ENCODE data around the gene SH3TC2.

Gene SH3TC2

GRCh38 chr5:149089796-149090195 lies 26.9 kb upstream of the SH3TC2 start:
- no peaks in the 10 kb centered on the region for H3K4me1 ChIP-seq (ENCODE audit: control insufficient read depth, insufficient read depth, low read length)
- CTCF ChIA-PET = interaction anchor here (0.9 kb wide), 1 partner anchor 25 kb away, joined by 3 read pairs; no protein-coding TSS in a partner anchor
- POLR2A ChIA-PET = no interaction called here
- H3K27ac ChIP-seq (ENCODE audit: extremely low read depth, low read depth, low read length) = no peak overlapping the region
- H3K36me3 ChIP-seq (ENCODE audit: control insufficient read depth in 2 of 2, insufficient read depth in 1 of 2, low read length in 2 of 2) = no peaks in the 10 kb centered on the region
- H3K4me3 ChIP-seq (ENCODE audit: low read depth, low read length) = no peak overlapping the region
- no peaks in the 10 kb centered on the region for H3K9me3 ChIP-seq (ENCODE audit: control insufficient read depth, insufficient read depth, low read depth, low read length)
- no peak for TF ChIP-seq BCL11A (tag by site-specific recombination; IDR thresholded peaks at IDR 0.05; ENCODE audit: low read depth)
- no peak for TF ChIP-seq ZNF157 (tag by site-specific recombination; IDR thresholded peaks at IDR 0.05)
- no peak for TF ChIP-seq ZNF132 (tag by site-specific recombination; IDR thresholded peaks at IDR 0.05; ENCODE audit: borderline replicate concordance)
- no peak for TF ChIP-seq PRDM2 (tag by site-specific recombination; IDR thresholded peaks at IDR 0.05; ENCODE audit: borderline replicate concordance)
- TF ChIP-seq REPIN1 (tag by site-specific recombination; IDR thresholded peaks at IDR 0.05; ENCODE audit: low read depth) = no peak

- POLR2A ChIA-PET = no interaction called here
- no peak for TF ChIP-seq ZNF311 (tag by site-specific recombination; IDR thresholded peaks at IDR 0.05; ENCODE audit: borderline replicate concordance)
- CTCF ChIA-PET = interaction anchor here (0.8 to 1.5 kb wide), 4 partner anchors 26 to 354 kb away, joined by 3 to 6 read pairs (median 3); no protein-coding TSS in a partner anchor
Measured at GRCh38 chr5:149088686-149089085, 25.8 kb upstream of the SH3TC2 start.

DNA sequence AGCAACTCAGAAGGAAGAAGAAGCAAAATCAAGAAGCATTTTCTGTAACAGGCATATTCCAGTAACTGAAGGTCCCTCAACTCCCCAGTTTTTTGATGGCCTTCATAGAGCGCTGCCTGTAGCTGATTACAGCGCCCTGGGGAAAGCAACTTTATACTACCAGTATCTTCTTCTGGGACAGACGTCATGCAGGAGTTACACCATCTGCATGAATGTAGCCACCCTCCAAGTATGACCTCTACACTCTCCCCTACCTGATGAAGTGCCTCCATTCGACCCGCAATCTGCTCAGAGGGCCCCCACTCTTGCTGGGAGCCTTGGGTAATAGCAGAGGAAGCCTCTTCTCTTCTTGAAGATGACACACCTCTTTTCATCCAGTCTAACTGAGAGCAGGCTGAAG lies 21.0 kb upstream of the SH3TC2 start:
- Histone ChIP-seq H3K36me3 (ENCODE audit: control insufficient read depth in 2 of 2, insufficient read depth in 1 of 2, low read length in 2 of 2) (no peaks in the 10 kb centered on the region), H3K9me3 (ENCODE audit: control insufficient read depth, insufficient read depth, low read depth, low read length) (no peaks in the 10 kb centered on the region), H3K27ac (ENCODE audit: extremely low read depth, low read depth, low read length) (no peak overlapping the region), H3K4me3 (ENCODE audit: low read depth, low read length) (no peak overlapping the region), H3K4me1 (ENCODE audit: control insufficient read depth, insufficient read depth, low read length) (no peaks in the 10 kb centered on the region)
- ChIA-PET POLR2A (no interaction called here), CTCF (no interaction called here)
- no peak for TF ChIP-seq ZNF692 (tag by site-specific recombination; IDR thresholded peaks at IDR 0.05)
- TF ChIP-seq, protein P1, sequence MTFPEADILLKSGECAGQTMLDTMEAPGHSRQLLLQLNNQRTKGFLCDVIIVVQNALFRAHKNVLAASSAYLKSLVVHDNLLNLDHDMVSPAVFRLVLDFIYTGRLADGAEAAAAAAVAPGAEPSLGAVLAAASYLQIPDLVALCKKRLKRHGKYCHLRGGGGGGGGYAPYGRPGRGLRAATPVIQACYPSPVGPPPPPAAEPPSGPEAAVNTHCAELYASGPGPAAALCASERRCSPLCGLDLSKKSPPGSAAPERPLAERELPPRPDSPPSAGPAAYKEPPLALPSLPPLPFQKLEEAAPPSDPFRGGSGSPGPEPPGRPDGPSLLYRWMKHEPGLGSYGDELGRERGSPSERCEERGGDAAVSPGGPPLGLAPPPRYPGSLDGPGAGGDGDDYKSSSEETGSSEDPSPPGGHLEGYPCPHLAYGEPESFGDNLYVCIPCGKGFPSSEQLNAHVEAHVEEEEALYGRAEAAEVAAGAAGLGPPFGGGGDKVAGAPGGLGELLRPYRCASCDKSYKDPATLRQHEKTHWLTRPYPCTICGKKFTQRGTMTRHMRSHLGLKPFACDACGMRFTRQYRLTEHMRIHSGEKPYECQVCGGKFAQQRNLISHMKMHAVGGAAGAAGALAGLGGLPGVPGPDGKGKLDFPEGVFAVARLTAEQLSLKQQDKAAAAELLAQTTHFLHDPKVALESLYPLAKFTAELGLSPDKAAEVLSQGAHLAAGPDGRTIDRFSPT (tag by site-specific recombination; IDR thresholded peaks at IDR 0.05) = no peak
- TF ChIP-seq ZNF274 (IDR thresholded peaks at IDR 0.05; ENCODE audit: low read length) = no peak
- TF ChIP-seq ZNF274 (tag by site-specific recombination; IDR thresholded peaks at IDR 0.05; ENCODE audit: borderline replicate concordance) = no peak
- TF ChIP-seq ZNF596 (tag by site-specific recombination; IDR thresholded peaks at IDR 0.05) = no peak
- no peak for TF ChIP-seq ZNF433 (tag by site-specific recombination; IDR thresholded peaks at IDR 0.05; ENCODE audit: low read depth)
- TF ChIP-seq ZNF555 (tag by site-specific recombination; conservative IDR thresholded peaks at IDR 0.05) = no peak
- no peak for TF ChIP-seq ZNF214 (tag by site-specific recombination; IDR thresholded peaks at IDR 0.05; ENCODE audit: borderline replicate concordance)
- no peak for TF ChIP-seq ZNF560 (tag by site-specific recombination; IDR thresholded peaks at IDR 0.05; ENCODE audit: borderline replicate concordance)
- TF ChIP-seq, protein P2, sequence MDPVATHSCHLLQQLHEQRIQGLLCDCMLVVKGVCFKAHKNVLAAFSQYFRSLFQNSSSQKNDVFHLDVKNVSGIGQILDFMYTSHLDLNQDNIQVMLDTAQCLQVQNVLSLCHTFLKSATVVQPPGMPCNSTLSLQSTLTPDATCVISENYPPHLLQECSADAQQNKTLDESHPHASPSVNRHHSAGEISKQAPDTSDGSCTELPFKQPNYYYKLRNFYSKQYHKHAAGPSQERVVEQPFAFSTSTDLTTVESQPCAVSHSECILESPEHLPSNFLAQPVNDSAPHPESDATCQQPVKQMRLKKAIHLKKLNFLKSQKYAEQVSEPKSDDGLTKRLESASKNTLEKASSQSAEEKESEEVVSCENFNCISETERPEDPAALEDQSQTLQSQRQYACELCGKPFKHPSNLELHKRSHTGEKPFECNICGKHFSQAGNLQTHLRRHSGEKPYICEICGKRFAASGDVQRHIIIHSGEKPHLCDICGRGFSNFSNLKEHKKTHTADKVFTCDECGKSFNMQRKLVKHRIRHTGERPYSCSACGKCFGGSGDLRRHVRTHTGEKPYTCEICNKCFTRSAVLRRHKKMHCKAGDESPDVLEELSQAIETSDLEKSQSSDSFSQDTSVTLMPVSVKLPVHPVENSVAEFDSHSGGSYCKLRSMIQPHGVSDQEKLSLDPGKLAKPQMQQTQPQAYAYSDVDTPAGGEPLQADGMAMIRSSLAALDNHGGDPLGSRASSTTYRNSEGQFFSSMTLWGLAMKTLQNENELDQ (tag by site-specific recombination; IDR thresholded peaks at IDR 0.05; ENCODE audit: low read depth) = no peak
- TF ChIP-seq ZNF112 (tag by site-specific recombination; IDR thresholded peaks at IDR 0.05) = no peak
- TF ChIP-seq ZBTB48 (tag by site-specific recombination; IDR thresholded peaks at IDR 0.05) = no peak
- TF ChIP-seq ZNF416 (tag by site-specific recombination; IDR thresholded peaks at IDR 0.05) = no peak
- TF ChIP-seq ZNF211 (tag by site-specific recombination; IDR thresholded peaks at IDR 0.05; ENCODE audit: low read depth) = no peak

More at GRCh38 chr5:149088686-149089085, 25.8 kb upstream of the SH3TC2 start:
- H3K9me3 ChIP-seq (ENCODE audit: control insufficient read depth, insufficient read depth, low read depth, low read length) = no peaks in the 10 kb centered on the region
- no peaks in the 10 kb centered on the region for H3K36me3 ChIP-seq (ENCODE audit: control insufficient read depth in 2 of 2, insufficient read depth in 1 of 2, low read length in 2 of 2)
- H3K4me1 ChIP-seq (ENCODE audit: control insufficient read depth, insufficient read depth, low read length) = no peaks in the 10 kb centered on the region
- no peak overlapping the region for H3K27ac ChIP-seq (ENCODE audit: extremely low read depth, low read depth, low read length)
- H3K4me3 ChIP-seq (ENCODE audit: low read depth, low read length) = no peak overlapping the region

Data from HEK293 (cell line).